Fibroblast of pulmonary artery (primary cell): ENCODE data around the gene LRPPRC.

Experiments
- DNase-seq: peaks from one replicate; pipeline ENCODE4 v3.0.0-alpha.2; 2010; ENCODE audit warnings: low read depth
- H3K4me3 ChIP-seq: replicated peaks from 2 replicates; pipeline ENCODE4 v1.5.1; 2011; ENCODE audit warnings: low read depth, mild to moderate bottlenecking, control low read depth, low read length, moderate library complexity
- CTCF ChIP-seq: IDR thresholded peaks from 2 replicates; pipeline ENCODE4 v1.5.1; 2011; ENCODE audit warnings: mild to moderate bottlenecking, control low read depth, low read length, inconsistent platforms; ENCODE audit errors: missing control alignments

LRPPRC gene

GRCh38 chr2:43874776-43875451 lies 120.9 kb downstream of the LRPPRC start:
- no peak for DNase-seq
- no peak for TF ChIP-seq CTCF
- no peak overlapping the region for H3K4me3 ChIP-seq

- TF ChIP-seq CTCF = no peak
- no peak for DNase-seq
- no peak overlapping the region for H3K4me3 ChIP-seq
These were observed 123.6 kb downstream of the LRPPRC start for GRCh38 chr2:43872151-43872550.

GRCh38 chr2:43855292-43855691 lies 140.5 kb downstream of the LRPPRC start:
- DNase-seq = no peak
- no peak overlapping the region for H3K4me3 ChIP-seq
- TF ChIP-seq CTCF = no peak

- DNase-seq = no peak
- H3K4me3 ChIP-seq = no peak overlapping the region
- TF ChIP-seq CTCF = no peak
These were observed 141.1 kb downstream of the LRPPRC start for GRCh38 chr2:43854671-43855070.

GRCh38 chr2:43853141-43854081 lies 142.4 kb downstream of the LRPPRC start:
- H3K4me3 ChIP-seq = no peak overlapping the region
- no peak for TF ChIP-seq CTCF
- DNase-seq = no peak

GRCh38 chr2:43852196-43852730 lies 143.5 kb downstream of the LRPPRC start:
- no peak overlapping the region for H3K4me3 ChIP-seq
- no peak for TF ChIP-seq CTCF
- DNase-seq = no peak
